HEK293T (cell line): ENCODE data around the gene ATP5F1D.
A peak's percentile ranks its signal among the peaks of the same experiment; 100 is the strongest.

Experiments
- CTCF ChIA-PET: fragments of 350-600 bp; formaldehyde crosslinking; extraction: SDS; loops from one replicate; lab custom pipeline; 2021; ENCODE audit warnings: antibody characterized with exemption, inconsistent platforms; lab: Yijun Ruan, JAX
- POLR2A ChIA-PET: fragments of 350-600 bp; formaldehyde crosslinking; extraction: SDS; loops from one replicate; lab custom pipeline; 2020; ENCODE audit warnings: antibody characterized with exemption, inconsistent platforms; lab: Yijun Ruan, JAX
- DNase-seq: peaks from one replicate; pipeline ENCODE4 v3.0.0; 2012; ENCODE audit warnings: mixed read lengths; ENCODE audit errors: extremely low spot score
- ARNT ChIP-seq: fragments of 450-650 bp; IDR thresholded peaks from 2 replicates; pipeline ENCODE4 v1.6.1; 2017; ENCODE audit warnings: mild to moderate bottlenecking
- BHLHE40 ChIP-seq: fragments of 450-650 bp; IDR thresholded peaks from 2 replicates; pipeline ENCODE4 v1.6.1; 2016; ENCODE audit warnings: mild to moderate bottlenecking, moderate library complexity, borderline replicate concordance
- CTBP1 ChIP-seq: fragments of 450-650 bp; IDR thresholded peaks from 2 replicates; pipeline ENCODE4 v1.6.1; 2016; ENCODE audit warnings: borderline replicate concordance
- ELF4 ChIP-seq: fragments of 450-650 bp; IDR thresholded peaks from 2 replicates; pipeline ENCODE4 v1.6.1; 2017; ENCODE audit warnings: antibody characterized with exemption
- FOXA1 ChIP-seq: fragments of 450-650 bp; IDR thresholded peaks from 2 replicates; pipeline ENCODE4 v1.6.1; 2016; ENCODE audit warnings: mild to moderate bottlenecking
- FOXK2 ChIP-seq: fragments of 450-650 bp; IDR thresholded peaks from 2 replicates; pipeline ENCODE4 v1.6.1; 2016; ENCODE audit warnings: mild to moderate bottlenecking
- FOXM1 ChIP-seq: fragments of 450-650 bp; IDR thresholded peaks from 2 replicates; pipeline ENCODE4 v1.6.1; 2017; ENCODE audit warnings: mild to moderate bottlenecking, borderline replicate concordance
- HDGF ChIP-seq: fragments of 450-650 bp; IDR thresholded peaks from 2 replicates; pipeline ENCODE4 v1.6.1; 2017; ENCODE audit warnings: antibody characterized with exemption, borderline replicate concordance
- L3MBTL2 ChIP-seq: fragments of 450-650 bp; conservative IDR thresholded peaks from 2 replicates; pipeline ENCODE4 v1.6.1; 2016; ENCODE audit warnings: mild to moderate bottlenecking
- LEF1 ChIP-seq: fragments of 450-650 bp; IDR thresholded peaks from 2 replicates; pipeline ENCODE4 v1.6.1; 2017; ENCODE audit warnings: mild to moderate bottlenecking, borderline replicate concordance
- NFRKB ChIP-seq: fragments of 450-650 bp; IDR thresholded peaks from 2 replicates; pipeline ENCODE4 v1.6.1; 2016; ENCODE audit warnings: mild to moderate bottlenecking, moderate library complexity
- PKNOX1 ChIP-seq: fragments of 450-650 bp; IDR thresholded peaks from 2 replicates; pipeline ENCODE4 v1.6.1; 2016
- SP1 ChIP-seq: fragments of 450-650 bp; IDR thresholded peaks from 2 replicates; pipeline ENCODE4 v1.6.1; 2017
- SUZ12 ChIP-seq: fragments of 450-650 bp; IDR thresholded peaks from 2 replicates; pipeline ENCODE4 v1.6.1; 2016; ENCODE audit warnings: mild to moderate bottlenecking
- TARDBP ChIP-seq: fragments of 450-650 bp; IDR thresholded peaks from 2 replicates; pipeline ENCODE4 v1.6.1; 2016
- ZNF384 ChIP-seq: fragments of 450-650 bp; IDR thresholded peaks from 2 replicates; pipeline ENCODE4 v1.6.1; 2016

ATP5F1D gene

GRCh38 chr19:1248786-1249297, 7.3 kb downstream of the ATP5F1D start:
- POLR2A ChIA-PET = interaction anchor here (0.6 to 1.0 kb wide), 3 partner anchors 15 to 20 kb away, joined by 3 to 23 read pairs (median 3); partner anchors contain the start of gene CIRBP
- DNase-seq = peak; percentile 65
- TF ChIP-seq FOXK2 = no peak
- no peak for TF ChIP-seq SUZ12
- no peak for TF ChIP-seq PKNOX1
- TF ChIP-seq NFRKB = no peak
- TF ChIP-seq FOXM1 = peak; percentile 68
- TF ChIP-seq FOXA1 = no peak
- no peak for TF ChIP-seq ZNF384
- CTCF ChIA-PET = interaction anchor here (1.0 kb wide), 1 partner anchor 18 kb away, joined by 5 read pairs; no protein-coding TSS in a partner anchor

GRCh38 chr19:1249298-1249989, 7.9 kb downstream of the ATP5F1D start:
- peak; percentile 75 for TF ChIP-seq L3MBTL2
- TF ChIP-seq BHLHE40 = no peak
- ChIA-PET POLR2A (interaction anchor here (1.0 kb wide), 2 partner anchors 16 to 20 kb away, joined by 3 to 23 read pairs (median 12); partner anchors contain the start of gene CIRBP), CTCF (interaction anchor here (1.0 kb wide), 1 partner anchor 17 kb away, joined by 5 read pairs; no protein-coding TSS in a partner anchor)
- peak; percentile 88 for DNase-seq

GRCh38 chr19:1249990-1250436, 8.5 kb downstream of the ATP5F1D start:
- ChIA-PET CTCF (no interaction called here), POLR2A (interaction anchor here (1.0 kb wide), 2 partner anchors 16 to 19 kb away, joined by 3 to 12 read pairs; partner anchors contain the start of gene CIRBP)
- no peak for DNase-seq
- TF ChIP-seq FOXA1 = no peak
- TF ChIP-seq PKNOX1 = no peak
- no peak for TF ChIP-seq NFRKB
- no peak for TF ChIP-seq L3MBTL2
- no peak for TF ChIP-seq ARNT
- TF ChIP-seq ZNF384 = no peak
- TF ChIP-seq FOXM1 = no peak
- TF ChIP-seq TARDBP = no peak
- no peak for TF ChIP-seq SUZ12
- TF ChIP-seq FOXK2 = no peak
- TF ChIP-seq HDGF = no peak
- TF ChIP-seq CTBP1 = no peak
- no peak for TF ChIP-seq LEF1
- no peak for TF ChIP-seq ELF4
- TF ChIP-seq SP1 = no peak
- no peak for TF ChIP-seq BHLHE40

- ChIA-PET CTCF (interaction anchor here (1.3 kb wide), 1 partner anchor 16 kb away, joined by 5 read pairs; no protein-coding TSS in a partner anchor), POLR2A (interaction anchor here (0.8 to 7.8 kb wide), 6 partner anchors 10 to 25 kb away, joined by 3 to 157 read pairs (median 7); partner anchors contain the start of genes CIRBP and FAM174C)
- peak; percentile 37 for DNase-seq
- TF ChIP-seq ARNT (no peak), FOXM1 (peak; percentile 44; the same call in 1 of the 2 replicates), ELF4 (no peak), HDGF (no peak), BHLHE40 (no peak), FOXA1 (no peak), PKNOX1 (no peak)
Observed at GRCh38 chr19:1250437-1251260, 9.1 kb downstream of the ATP5F1D start.

GRCh38 chr19:1251330-1252220, 10.0 kb downstream of the ATP5F1D start:
- ChIA-PET CTCF (interaction anchor here (0.8 to 1.3 kb wide), 2 partner anchors 15 to 17 kb away, joined by 4 to 5 read pairs; partner anchors contain the start of gene CIRBP), POLR2A (interaction anchor here (0.8 to 7.8 kb wide), 4 partner anchors 9 to 24 kb away, joined by 4 to 157 read pairs (median 7); partner anchors contain the start of genes CIRBP and FAM174C)
- peak; percentile 38 for DNase-seq
- TF ChIP-seq L3MBTL2 (no peak), ELF4 (no peak), FOXK2 (no peak)
